GM21381 (cell line): ENCODE measurements around the gene WDR20.
"Not testable (repeated sequence)": the region's sequence is repeated elsewhere in the genome, so short reads cannot be mapped to it uniquely, and the experiment has no call there.

Source experiments
- ATAC-seq: cut with Tn5 transposase; IDR thresholded peaks from one replicate; pipeline ENCODE4 v1.9.1; 2021; ENCODE audit warnings: mild to moderate bottlenecking, moderate library complexity; ENCODE audit not compliant: unreplicated experiment

WDR20 gene

DNA sequence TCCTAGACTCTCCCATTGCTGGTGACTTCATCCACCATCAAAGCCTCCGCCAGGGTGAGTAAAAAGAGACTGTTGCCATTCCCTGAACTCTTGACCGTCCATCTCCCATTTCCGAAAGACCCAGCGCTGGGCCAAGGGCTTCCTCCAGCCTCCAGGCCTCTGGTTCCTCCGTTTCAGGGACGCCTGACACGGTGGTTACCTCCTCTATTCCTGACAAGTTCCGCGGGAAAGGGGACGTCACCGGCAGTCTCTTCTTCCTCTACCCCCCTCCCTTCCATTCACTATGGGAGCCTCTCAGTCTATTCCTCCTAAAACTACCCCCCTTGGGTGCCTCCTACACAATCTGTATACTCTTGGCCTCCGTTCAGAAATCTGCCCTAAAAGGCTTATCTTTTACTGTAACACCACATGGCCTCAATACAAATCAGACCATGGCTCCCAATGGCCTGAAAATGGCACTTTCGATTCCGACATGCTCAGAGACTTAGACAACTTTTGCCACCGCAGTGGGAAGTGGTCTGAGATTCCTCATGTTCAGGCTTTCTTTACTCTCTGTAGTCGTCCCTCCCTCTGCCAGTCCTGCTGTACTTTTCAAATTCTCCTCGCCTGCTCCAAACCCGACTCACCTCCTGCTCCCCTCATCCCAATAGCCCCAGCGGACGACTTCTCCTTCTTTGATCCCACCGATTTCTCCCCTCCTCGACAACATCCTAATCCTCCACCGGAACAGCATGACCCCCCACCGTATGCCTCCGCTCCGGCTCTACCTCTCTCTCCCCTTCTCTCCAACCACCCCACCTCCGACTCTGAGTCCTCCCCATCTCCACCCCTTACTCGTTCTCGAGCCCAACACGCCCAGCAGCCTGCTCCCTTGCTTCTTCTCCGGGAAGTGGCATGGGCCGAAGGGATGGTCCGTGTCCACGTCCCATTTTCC, 94.9 kb downstream of the WDR20 start:
- ATAC-seq: no peak

DNA sequence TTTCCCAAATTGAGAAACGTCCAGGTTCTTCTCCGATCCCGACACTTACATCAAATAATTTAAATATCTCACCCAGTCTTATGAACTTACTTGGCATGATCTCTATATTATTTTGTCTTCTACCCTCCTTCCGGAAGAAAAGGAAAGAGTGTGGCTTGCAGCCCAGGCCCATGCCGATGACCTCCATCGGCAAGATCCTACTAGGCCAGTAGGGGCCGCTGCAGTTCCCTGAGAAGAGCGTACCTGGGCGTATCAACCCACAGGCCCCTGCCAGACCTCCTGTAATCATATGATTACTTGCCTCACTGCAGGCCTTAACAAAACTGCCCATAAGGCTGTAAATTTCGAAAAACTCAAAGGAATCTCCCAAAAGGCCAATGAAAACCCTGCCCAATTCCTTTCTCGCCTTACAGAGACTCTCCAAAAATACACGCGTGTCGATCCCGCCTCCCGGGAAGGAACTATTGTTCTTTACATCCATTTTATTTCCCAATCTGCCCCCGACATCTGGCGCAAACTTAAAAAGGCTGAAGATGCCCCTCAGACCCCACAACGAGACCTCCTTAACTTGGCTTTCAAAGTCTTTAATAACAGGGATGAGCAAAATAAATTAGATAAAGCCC, 95.7 kb downstream of the WDR20 start:
- peak; percentile 70 for ATAC-seq

DNA sequence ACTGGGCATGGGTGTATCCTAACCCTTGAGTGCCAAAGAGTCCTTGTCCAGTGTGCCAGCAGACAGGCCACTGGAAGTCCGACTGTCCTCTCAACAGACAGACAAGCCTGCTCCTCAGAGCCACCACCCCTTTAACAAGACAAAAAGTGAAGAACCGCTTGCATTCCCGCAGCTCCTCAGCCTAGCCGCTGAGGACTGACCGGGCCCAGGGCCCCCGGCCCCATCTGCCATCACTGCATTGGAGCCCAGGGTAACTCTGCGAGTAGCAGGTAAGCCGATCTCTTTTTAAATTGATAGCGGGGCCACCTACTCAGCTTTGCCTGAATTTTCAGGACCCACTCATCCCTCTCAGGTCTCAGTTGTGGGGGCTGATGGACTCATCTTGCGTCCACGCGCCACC, 96.3 kb downstream of the WDR20 start:
- ATAC-seq: no peak

DNA sequence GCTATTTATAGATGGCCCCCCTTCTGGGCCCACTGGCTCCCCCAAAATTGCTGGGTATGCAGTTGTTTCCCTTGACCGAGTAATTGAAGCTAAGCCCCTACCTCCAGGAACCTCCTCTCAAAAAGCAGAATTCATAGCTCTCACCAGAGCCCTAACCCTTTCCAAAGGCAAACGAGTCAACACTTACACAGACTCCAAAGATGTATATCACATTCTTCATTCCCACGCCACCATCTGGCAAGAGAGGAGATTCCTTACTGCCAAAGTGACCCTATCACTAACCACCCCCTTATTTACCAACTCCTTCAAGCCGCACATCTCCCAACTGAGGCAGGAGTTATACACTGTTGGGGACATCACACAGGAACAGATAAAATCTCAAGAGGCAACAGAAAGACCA, 98.4 kb downstream of the WDR20 start:
- ATAC-seq: no peak

DNA sequence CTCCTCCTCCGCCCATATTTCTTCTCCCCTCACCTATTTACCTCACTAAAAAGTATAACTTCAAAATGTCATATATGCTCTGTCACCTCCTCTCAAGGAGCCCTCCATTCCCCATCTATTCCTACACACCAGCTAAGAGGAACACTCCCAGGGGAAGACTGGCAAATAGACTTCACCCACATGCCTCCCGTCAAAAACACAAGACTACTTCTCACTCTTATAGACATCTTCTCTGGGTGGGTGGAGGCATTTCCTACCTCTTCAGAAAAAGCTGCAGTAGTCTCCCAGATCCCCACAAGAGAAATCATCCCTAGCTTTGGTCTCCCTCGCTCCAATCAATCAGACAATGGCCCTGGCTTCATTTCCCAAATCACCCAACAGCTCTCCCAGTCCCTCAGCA, 99.1 kb downstream of the WDR20 start:
- ATAC-seq: no peak

DNA sequence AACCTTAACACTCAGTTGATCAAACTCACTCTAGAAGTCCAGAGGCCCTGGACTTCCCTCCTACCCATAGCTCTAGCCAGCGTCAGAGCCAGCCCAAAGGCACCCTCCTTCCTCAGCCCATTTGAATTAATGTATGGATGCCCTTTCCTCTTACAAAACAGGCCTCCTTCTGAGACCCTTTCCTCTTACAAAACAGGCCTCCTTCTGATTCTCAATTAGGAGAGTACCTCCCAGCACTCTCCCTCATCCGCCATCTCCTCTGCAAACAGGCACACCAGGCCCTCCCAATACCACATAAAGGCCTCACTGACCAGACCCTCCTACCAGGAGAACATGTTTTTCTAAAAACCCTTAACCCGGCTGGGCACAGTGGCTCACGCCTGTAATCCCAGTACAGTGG, 99.5 kb downstream of the WDR20 start:
- no peak for ATAC-seq

DNA sequence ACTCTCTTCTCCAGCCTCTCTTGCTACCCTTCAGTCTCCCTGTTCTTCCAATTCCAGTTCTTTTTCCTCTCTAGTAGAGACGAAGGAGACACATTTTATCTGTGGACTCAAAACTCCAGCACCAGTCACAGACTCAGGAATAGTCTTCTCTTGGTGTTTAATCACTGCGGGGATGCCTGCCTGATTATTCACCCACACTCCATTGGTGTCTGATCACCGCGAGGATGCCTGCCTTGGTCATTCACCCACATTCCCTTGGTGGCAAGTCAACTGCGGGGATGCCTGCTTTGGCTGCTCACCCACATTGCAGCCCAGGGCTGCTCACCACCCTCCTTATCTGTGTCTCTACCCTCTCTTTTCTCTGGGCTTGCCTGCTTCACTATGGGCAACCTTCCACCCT, 100.8 kb downstream of the WDR20 start:
- ATAC-seq: not testable (repeated sequence)

DNA sequence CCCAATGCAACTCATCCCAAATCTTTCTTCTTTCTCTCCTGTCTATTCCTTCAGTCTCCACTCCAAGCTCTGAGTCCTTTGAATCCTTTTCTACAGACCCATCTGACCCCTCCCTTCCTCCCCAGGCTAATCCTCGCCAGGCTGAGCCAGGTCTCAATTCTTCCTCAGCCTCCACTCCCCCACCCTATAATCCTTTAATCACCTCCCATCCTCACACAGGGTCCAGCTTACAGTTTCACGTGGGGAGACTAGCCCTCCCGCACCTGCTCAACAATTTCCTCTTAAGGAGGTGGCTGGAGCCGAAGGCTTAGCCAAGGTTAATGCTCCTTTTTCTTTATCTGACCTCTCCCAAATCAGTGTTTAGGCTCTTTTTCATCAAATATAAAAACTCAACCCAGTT, 101.5 kb downstream of the WDR20 start:
- no peak for ATAC-seq

DNA sequence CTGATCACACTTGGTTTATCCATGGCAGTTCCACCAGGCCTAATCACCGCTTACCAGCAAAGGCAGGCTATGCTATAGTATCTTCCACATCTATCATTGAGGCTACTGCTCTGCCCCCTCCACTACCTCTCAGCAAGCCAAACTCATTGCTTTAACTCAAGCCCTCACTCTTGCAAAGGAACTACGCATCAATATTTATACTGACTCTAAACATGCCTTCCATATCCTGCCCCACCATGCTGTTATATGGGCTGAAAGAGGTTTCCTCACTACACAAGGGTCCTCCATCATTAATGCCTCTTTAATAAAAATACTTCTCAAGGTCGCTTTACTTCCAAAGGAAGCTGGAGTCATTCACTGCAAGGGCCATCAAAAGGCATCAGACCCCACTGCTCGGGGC, 104.1 kb downstream of the WDR20 start:
- not testable (repeated sequence) for ATAC-seq

DNA sequence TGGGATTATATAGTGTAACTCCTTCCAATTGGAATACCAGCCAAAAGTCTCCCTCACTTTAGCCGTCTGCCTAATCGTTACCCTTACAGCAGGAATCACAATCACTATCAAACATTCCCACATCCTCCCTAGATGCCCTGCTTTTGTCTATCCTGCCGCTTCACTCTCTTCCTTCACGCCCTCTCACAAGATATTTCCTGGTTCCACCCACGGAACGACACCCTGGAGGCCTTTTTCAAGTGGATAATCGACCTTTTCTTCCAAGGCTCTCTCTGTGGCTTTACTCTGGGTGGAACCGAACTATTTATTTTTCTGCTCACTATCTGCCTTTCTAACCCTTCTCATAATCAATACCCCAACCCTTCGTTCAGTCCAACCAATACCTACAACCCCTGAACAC, 106.4 kb downstream of the WDR20 start:
- ATAC-seq: no peak

DNA sequence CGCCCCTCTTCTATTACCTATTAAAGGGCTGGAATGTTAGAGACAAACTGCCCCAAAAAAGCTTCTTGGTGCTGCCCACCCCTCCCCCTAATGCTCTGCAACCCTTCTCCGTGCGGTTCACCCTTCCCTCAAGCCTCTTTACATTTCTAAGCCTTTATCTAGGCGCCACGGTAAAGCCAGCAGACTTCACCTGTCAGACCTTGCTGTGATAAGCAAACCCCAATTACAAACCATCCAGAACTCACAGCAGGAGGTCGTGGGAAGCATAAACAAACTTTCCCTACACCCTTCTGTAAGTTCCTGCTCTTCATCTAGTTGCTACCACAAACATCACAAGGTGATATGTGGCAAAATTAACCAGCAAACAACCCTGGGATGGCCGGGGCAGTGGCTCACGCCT, 108.4 kb downstream of the WDR20 start:
- no peak for ATAC-seq

DNA sequence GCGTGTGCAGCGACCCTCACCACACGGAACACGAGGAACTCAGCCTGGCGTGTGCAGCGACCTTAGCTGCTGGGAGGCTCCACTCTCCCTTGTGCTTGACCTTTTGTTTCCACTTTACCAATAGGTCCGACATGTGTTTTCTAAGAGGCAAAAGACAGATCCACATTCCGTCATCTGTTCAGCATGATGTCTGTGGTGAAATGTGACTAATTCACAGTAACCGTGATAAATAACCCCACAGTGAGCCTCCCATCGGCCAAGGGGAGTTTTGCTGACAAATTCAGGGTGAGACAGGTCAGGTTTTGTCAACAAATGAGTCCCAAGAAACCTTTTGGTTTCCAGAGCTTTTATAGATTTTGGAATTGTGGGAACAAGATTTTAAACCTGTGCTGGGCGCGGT, 109.3 kb downstream of the WDR20 start:
- ATAC-seq: no peak

DNA sequence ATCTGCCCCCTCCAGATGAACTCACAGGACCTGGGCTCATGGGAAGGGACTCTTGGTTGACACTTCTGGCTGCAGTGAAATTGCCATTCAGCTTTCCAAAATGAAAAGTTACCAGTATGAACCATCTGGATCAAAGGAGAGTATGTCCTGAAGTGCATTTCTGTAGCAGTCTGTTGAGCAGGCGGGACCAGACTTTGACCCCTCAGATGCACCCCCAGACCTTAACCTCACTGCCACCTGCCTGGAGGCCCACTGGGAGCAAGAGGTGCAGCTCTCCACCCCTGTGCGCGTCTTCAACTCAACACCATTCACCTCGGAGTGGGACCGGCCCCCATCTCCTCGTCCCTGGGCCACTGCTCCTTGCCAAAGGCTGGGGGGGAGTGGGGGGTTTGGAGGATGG, 110.3 kb downstream of the WDR20 start:
- no peak for ATAC-seq

DNA sequence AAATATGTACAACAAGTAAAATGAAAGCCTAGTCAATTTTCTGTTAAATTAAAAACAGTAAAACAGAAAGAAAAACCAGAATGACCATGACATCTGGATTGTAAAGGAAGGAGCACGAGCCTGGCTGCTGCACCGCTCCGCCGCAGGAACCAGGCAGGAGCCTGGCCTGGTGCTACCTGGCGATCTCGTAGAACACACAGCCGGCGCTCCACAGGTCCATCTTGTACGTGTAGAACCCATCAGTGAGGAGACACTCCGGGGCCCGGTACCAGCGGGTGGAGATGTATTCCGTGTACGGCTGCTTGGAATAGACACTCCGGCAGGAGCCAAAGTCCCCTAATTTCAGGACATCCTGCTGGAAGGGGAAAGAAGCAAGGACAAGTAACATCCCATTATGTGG, 110.9 kb downstream of the WDR20 start:
- no peak for ATAC-seq

DNA sequence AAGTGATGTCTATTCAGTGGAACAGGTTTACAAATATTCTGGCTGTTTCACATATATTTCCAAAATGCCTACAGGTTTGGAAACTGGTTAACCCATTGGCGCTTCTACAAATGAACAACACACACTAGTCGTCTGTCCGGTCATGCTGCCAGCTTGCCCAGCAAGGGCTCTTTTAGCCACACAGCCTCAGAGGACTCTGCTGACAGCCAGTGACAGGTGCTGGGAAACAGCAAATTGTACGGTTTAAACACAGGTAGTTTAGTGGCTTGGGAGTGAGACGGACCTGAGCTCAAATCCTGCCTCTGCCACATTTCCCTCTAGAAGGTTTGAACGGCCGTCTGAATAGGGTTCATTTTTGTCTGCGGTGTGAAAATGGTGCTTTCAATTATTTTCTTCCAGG, 111.5 kb downstream of the WDR20 start:
- no peak for ATAC-seq

DNA sequence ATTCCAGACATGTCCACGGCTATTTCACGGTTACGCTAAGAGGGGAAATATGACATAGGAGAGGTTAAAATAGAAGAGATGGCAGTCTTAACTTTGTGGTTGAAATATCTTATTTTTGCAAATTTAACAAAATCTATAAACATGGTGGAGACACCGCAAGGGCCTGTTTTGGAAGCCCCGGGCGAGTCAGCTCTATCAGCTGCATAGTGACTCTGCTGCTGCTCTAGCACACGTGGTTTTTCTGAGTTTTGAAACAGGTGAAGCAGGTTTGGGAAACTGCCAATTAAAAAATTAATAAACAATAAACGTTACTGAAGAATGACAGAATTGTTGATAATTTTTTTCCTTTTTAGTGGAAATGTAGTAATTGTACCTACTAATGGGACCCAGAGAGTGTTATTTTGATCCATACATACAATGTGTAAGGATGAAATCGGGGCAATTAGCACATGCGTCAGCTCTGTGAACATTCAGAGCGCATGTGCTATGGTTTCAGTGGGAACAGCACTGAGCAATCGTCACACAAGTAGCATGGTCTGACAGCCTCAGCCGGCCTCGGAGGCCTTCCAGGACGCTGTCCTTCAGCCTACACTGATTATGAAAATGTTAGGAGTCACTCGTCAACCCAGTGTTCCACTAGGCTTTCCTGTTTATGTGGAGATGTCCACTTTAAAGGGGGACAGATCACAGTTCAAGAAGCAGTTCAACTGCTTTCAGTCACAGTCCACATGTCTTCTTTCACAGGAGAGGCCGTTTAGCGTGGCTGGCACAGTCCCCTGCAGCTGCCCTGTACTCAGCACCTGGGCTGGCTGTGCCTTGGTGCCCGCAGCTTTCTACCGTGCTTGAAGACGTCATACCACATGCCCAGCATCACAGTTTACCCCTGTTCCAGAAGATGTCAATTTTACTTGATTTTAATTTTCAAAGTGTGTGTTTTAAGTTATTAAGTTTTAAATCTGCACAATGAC, 113.4 kb downstream of the WDR20 start:
- ATAC-seq: no peak

DNA sequence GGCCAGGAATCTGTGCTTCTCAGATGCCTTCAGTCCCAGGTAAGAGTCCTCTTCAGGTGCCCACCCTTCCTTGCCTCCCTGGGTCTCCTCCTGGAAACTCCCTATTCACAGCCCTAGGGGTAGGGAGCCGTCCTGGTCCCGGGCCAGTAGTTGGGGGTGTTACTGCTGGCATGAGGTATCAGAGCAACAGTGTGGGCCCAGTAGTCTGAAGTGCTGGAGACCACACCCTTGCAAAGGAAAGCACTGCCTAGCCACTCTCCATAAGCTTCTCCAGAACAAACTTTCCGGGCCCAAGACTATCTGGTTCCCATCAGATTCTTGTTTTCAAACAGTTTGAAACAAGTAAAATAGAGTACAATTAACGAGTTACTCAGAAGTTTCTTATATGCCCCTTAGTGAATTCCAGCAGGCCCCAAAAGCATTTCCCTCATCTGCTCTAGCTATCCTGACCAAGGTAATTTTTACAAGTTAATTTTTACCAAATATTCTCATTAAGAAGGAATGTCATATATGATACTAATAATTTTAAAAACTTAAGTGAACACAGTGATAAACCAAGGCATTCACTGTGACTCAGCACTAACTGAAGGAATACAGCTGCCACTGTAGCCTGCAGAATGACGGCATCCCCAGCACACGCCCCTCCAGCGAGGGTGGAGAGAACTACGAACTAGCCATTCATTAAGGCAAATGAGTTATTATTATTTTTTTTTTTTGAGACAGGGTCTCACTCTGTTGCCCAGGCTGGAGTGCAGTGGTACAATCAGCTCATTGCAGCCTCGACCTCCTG, 115.9 kb downstream of the WDR20 start:
- ATAC-seq: no peak

DNA sequence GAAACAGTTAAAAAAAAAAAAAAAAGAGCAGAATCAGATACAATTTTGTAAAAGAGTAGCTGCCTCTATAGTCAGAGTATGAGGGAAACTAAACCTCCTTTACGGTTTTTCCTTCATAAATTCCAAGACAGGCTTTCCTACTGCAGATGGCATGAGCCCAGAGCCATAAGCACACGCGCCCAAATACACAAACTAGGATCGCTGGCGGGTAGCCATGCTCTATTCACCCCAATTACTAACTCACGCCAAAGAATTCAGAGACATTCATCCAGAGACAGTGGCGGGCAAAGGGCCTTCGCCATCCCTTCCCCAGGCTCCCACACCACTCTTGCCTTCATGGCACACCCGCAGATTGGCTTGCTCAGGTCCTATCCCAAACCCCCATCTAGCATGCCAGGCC, 117.0 kb downstream of the WDR20 start:
- ATAC-seq: no peak

DNA sequence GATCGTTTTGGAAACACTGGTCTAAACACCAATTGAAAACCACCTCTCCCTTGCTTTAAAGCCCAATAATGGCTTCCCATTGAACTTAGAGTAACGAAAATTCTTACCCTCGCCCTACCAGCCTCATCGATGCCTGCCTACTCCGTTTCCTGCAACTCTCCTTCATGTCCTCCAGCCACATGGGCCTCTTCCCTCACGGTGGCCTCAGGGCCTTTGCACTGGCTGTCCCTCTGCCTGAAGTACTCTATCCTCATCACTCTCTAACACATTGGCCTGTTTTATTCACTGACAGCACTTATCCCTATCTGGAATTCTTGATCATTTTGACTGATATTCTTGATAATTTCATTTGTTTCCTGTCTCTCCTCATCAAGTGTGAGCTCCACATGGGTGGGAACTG, 118.4 kb downstream of the WDR20 start:
- ATAC-seq: no peak
